Gastroesophageal sphincter (tissue), 3 donors: Measurements from ENCODE around the gene FAM53B.

ENCODE experiments used
- CTCF ChIP-seq, 4 experiments: fragments of 200-600 bp in 2 of 4; fragments of 450-650 bp in 2 of 4; sonication (generic) in 1 of 4; IDR thresholded peaks; one replicate each; pipeline ENCODE4 v1.5.1; 2017 to 2019; ENCODE audit warnings: antibody characterized with exemption in 4 of 4, mild to moderate bottlenecking in 2 of 4, moderate library complexity in 2 of 4
- EP300 ChIP-seq: sonication (generic); formaldehyde crosslinking; IDR thresholded peaks from one replicate; pipeline ENCODE4 v1.6.1; 2017; ENCODE audit warnings: antibody characterized with exemption, mild to moderate bottlenecking
- POLR2AphosphoS5 ChIP-seq: sonication (generic); formaldehyde crosslinking; IDR thresholded peaks from one replicate; pipeline ENCODE4 v1.6.1; 2017; ENCODE audit warnings: antibody characterized with exemption

- TF ChIP-seq CTCF (IDR thresholded peaks at IDR 0.05), result no peak
- no peak for TF ChIP-seq EP300
- TF ChIP-seq POLR2AphosphoS5, result no peak
These were observed 138.7 kb downstream of the FAM53B start for GRCh38 chr10:124605481-124605855.
